Fibroblast of gingiva (primary cell): Measurements from ENCODE around the gene AGPS.
A peak's percentile ranks its signal among the peaks of the same experiment; 100 is the strongest.
"Not testable (repeated sequence)": the region's sequence is repeated elsewhere in the genome, so short reads cannot be mapped to it uniquely, and the experiment has no call there.

ENCODE experiments used
- DNase-seq: peaks from one replicate; pipeline ENCODE4 v3.0.0-alpha.2; 2011; ENCODE audit warnings: low read depth

The AGPS gene

GRCh38 chr2:177474998-177475397 is 82.4 kb downstream of the AGPS start:
- DNase-seq: peak; percentile 14

DNA sequence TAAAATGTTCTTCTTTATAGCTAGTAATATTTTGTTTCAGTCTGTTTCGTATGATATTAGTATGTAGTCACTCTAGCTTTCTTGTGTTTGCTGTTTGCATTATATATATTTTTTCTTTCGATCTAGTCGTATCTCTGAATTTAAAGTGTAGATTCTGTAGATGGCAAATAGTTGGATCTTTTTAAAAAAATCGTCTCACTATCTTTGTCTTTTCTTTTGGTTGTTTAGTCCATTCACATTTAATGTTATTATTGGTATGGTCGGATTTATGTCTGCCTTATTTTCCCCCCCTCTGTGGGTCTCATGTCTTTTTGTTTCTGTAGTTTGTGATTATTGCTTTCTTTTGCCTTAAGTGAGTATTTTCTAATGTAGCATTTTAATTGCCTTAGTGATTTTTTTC is 84.3 kb downstream of the AGPS start:
- DNase-seq: no peak

GRCh38 chr2:177478029-177478428 is 85.5 kb downstream of the AGPS start:
- DNase-seq: no peak

DNA sequence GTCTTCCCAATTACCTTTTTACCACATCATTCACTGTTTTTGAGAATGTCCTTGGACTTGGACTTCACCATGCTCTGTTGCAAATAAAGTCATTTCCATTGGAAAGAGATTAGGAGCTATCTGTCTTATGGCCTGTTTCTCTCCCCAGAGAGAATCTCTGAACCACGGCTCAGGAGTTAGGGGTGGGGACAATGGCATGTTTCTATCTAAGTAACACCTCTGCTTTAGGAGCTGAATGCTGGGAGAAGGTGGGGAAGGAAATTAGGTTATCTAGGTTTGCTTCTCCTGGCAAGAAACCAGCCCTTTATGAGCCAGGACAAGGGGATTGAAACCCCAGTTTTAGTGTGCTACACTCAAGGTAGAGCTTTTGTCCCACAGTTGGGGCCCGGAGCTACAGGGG is 86.3 kb downstream of the AGPS start:
- no peak for DNase-seq

GRCh38 chr2:177482195-177482594 is 89.6 kb downstream of the AGPS start:
- DNase-seq: no peak

GRCh38 chr2:177483531-177483930 is 91.0 kb downstream of the AGPS start:
- DNase-seq: no peak

GRCh38 chr2:177484180-177484795 is 91.7 kb downstream of the AGPS start:
- no peak for DNase-seq

- not testable (repeated sequence) for DNase-seq
Measured at GRCh38 chr2:177485657-177486056, 93.1 kb downstream of the AGPS start.

GRCh38 chr2:177489719-177490301 is 97.2 kb downstream of the AGPS start:
- DNase-seq: peak; percentile 19

DNA sequence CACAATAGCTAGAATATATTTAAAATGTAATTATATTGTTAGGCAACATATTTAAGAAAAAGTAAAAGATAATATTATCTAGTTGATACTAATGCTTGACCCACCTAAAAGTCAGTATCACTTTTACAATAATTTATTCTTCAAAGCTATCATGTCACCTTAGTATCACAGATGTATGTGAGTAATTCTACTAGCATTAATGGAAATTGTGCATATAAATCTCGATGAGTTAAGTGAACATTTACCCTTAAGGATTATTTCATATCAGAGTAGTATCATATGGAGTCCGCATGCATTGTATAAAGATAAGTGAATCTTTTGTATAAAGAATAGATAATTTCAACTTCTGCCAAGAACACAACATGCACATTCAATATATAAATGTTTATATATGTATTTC is 103.4 kb downstream of the AGPS start:
- DNase-seq: no peak

DNA sequence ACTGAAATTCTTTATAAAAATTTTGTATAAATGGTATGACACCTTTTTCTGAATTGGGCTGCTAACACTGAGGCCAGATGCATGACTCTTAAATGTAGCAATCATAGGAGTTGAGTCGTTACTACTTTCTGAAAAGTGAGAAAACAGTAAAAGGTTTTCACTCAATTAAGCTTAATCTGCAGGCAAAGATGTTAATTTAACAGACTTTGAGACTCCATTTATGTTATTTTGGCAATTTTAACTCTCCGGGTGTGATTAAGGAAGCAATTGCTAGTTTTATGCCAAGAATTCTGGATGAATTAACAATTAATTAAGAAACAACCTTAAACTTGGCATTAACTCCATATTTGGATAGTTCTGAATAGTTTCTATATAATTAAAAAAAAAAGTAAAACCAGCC is 104.3 kb downstream of the AGPS start:
- no peak for DNase-seq

DNA sequence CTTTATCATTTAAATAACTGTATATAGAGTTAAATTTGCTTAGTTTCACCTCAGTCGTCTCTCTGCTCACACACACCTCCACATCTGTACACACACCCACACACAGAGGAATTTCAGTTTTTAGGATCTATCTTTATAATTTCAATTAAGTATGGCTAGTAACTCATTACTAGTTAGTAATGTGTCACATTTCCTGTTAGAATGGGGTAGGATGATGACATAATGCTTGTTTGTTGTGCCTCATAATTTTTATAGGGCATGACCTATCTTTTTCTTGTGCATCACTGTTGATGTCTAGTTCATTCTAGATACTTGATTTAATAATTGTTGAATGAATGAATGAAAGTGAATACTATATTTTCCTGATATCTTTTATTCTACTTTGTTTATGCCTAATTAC is 108.6 kb downstream of the AGPS start:
- DNase-seq: no peak

GRCh38 chr2:177506505-177506904 is 113.9 kb downstream of the AGPS start:
- DNase-seq: no peak

DNA sequence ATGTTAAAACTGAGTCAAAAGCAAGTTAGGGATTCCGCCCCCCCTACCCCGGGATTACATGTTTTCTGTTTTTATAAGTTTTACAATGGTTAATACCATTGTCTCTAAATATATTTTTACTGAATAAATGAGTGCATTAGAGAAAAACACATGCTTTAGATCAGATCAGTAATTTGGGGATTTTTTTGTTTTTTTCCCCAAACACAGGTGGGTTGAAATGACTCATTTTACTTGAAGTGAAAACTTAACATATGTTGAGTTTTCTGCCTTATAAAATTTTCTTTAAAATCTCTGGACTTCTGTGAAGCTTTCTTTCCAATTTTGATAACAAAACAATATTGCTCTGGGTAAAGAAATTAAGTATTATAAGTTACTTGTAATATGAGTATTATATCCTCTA is 114.4 kb downstream of the AGPS start:
- DNase-seq: no peak

DNA sequence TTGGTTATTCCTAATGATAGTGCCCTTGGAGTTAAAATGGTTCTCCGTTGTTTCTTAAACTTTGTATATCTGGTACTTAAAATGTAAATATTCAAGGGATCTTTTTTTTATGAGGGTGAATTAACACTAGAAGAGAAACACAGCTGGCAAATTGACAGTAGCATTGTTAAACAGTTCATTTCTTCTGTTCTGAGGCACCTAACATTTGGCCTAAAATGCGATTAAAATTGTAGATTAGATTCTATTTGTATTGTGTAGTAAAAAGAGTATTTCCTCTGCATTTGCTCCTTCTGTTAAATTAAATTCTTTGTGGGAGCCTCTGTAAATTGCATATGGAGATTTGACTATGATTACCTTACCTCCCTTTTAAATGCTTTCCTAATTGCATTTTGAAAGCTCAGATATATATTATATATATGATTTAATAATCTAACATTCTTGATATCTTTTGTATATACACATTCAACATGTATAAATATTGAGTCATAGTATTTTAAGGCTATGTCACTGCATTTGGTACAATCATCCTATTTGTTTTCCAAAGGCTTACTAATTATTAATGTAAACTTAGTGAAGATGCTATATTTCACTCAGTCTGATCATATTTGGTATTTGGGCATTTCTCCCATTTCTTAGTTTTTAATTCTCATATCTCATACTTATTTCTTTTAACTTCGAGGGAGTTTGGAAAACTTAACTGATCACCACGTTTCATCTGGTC is 124.4 kb downstream of the AGPS start:
- no peak for DNase-seq

DNA sequence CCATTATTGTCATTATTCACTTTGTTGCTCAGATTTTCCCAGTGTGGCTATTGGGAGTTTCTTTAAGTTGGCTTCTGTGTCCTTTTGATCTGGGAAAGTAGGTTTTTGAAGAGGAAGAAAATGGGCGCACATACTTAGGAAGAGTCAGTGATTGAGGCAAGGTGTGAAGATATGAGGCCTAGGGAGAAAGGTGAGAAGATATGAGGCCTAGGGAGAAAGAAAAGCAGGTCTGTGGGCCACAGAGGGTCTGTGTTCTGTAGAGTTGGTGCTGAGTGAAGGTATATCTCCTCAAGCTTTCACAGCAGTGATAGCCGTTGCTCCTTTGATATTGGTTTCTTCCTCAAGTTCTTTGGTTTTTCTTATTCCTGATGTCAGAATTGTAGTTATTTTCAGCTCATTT is 126.2 kb downstream of the AGPS start:
- no peak for DNase-seq

- DNase-seq: no peak
Measured at GRCh38 chr2:177519534-177520115, 127.1 kb downstream of the AGPS start.

DNA sequence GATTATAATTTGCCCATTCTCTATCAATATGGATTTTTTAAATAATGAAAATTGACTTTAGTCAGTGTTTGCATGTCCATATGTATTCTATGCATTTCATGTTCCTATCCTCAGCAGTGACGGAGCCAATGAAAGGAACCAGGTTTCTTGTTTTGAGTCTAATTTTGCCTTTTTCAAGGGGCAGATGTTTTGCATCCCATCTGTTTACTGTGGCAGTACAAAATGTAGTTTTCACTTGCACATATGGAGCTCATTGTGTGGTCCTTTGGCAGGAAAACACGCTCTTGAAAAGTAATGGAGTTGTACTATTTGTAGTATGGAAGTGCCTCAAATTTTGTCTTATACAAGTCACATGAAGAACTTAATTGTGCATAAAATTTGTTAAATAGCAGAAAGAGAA is 127.8 kb downstream of the AGPS start:
- DNase-seq: peak; percentile 2

DNA sequence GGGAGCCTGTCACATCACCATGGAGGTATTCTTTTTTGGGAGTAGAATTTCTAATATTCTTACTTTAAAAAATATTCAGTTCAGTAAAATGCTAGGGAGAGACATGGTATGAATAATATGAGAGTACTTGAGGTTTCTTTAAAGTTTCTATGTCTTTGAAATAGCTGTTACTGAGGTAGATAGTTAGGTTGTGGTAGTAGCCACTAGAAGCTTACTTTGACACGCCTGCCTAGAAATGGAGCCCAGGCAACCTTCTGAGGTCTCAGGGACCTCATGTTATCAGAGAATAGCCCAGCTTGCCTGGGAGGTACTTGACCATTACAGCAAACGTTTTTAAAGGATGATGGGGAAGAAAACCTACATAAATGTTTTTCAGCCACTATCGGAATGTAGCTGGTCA is 131.2 kb downstream of the AGPS start:
- no peak for DNase-seq

- DNase-seq: no peak
Measured at GRCh38 chr2:177525351-177525924, 132.9 kb downstream of the AGPS start.

DNA sequence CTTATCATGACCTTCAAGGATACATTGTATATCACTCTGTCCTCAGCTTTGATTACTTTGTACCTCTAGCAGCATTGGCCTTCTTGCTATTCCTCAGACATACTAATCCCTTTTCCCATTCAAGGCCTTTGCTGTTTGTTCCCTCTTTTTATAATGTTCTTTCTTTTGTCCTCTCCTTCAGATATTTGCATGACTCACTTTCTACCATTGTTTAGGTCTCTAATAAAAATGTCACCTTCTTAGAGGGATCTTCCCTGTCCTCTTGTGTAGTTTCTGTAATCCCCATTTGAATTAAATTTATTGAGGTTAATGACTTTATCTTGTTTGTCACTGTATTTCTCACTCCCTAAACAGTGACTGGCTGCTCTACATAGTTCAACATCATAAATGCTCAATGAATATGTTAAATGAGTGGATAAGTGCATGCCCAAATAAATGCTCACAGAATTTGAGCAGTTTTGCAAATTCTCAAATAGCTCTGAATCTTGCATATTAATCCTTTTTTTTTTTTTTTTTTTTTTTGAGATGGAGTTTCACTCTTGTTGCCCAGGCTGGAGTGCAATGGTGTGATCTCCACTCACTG is 135.9 kb downstream of the AGPS start:
- no peak for DNase-seq

- DNase-seq: no peak
Measured at GRCh38 chr2:177529166-177529565, 136.6 kb downstream of the AGPS start.

DNA sequence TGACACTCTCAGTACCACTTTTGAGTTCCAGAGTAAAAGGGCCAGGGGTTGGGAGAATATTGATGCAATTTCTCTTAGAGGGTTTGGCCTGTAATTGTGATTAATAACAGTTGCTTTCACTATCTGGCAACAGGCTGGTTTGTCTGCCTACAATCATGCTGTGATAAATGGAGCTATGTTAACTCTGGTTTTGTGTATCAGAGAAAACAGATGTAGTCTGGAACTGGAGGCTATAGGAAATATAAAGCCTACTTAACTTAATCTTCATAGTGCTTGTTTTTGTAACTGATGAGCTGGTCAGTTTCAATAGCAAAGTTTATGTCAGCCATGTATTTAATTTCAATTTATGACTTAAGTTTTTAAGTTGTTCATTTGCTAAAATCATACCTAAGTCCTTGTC is 138.0 kb downstream of the AGPS start:
- no peak for DNase-seq
